ENCODE measurements around the gene SLC25A13.

DNA sequence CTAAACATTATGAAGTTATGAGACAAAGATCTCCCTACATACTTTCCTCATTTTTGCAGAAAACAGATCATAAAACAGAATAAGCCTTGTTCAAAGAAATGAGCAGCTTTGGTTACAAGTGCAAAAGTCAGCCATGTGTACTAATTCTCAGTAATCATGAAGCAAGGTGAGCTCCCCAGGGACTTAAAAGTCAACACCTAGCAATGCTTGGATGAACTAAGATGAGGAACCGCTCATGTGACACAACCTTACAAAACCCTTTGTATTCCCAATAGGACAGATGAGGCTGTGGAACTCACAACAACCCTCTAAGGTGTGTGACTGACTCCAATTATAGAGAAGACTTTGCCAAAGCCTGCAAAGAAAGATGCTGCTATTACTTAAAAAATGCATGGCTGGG, 154.5 kb downstream of the SLC25A13 start:
- no peak for TF ChIP-seq EZH2 (IDR thresholded peaks at IDR 0.05; ENCODE audit: low read depth)
- TF ChIP-seq, protein P1, sequence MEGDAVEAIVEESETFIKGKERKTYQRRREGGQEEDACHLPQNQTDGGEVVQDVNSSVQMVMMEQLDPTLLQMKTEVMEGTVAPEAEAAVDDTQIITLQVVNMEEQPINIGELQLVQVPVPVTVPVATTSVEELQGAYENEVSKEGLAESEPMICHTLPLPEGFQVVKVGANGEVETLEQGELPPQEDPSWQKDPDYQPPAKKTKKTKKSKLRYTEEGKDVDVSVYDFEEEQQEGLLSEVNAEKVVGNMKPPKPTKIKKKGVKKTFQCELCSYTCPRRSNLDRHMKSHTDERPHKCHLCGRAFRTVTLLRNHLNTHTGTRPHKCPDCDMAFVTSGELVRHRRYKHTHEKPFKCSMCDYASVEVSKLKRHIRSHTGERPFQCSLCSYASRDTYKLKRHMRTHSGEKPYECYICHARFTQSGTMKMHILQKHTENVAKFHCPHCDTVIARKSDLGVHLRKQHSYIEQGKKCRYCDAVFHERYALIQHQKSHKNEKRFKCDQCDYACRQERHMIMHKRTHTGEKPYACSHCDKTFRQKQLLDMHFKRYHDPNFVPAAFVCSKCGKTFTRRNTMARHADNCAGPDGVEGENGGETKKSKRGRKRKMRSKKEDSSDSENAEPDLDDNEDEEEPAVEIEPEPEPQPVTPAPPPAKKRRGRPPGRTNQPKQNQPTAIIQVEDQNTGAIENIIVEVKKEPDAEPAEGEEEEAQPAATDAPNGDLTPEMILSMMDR (conservative IDR thresholded peaks at IDR 0.05), result no peak

Data from PC-9 (cell line).